BJ (cell line): ENCODE measurements around the gene TRIM71. TPM values are rescaled to one million over a fixed set of nuclear protein-coding genes. Genes with fewer than 3 reads are reported as not detected.

ENCODE experiments used
- CTCF ChIA-PET: fragments of 350-600 bp; formaldehyde crosslinking; extraction: SDS; loops from one replicate; lab custom pipeline; 2021; ENCODE audit warnings: antibody characterized with exemption, inconsistent platforms; lab: Yijun Ruan, JAX
- POLR2A ChIA-PET: fragments of 300-600 bp; sonication (Branson Sonifier 250); formaldehyde crosslinking; extraction: SDS; loops from one replicate; lab custom pipeline; 2021; ENCODE audit warnings: antibody characterized with exemption; lab: Charles Lee
- DNase-seq: peaks from one replicate; pipeline ENCODE4 v3.0.0-alpha.2; 2011; ENCODE audit warnings: low read depth
- H3K27me3 ChIP-seq: 2 replicates; pipeline ENCODE4 v1.6.0; 2011; ENCODE audit warnings: low read length; ENCODE audit not compliant: control insufficient read depth, insufficient read depth
- H3K36me3 ChIP-seq: 2 replicates; pipeline ENCODE4 v1.5.1; 2011; ENCODE audit warnings: low read length; ENCODE audit not compliant: control insufficient read depth, insufficient read depth
- H3K4me3 ChIP-seq: 2 replicates; pipeline ENCODE4 v1.5.1; 2011; ENCODE audit warnings: low read depth, mild to moderate bottlenecking, control low read depth, low read length
- CTCF ChIP-seq: IDR thresholded peaks from 2 replicates; pipeline ENCODE4 v1.5.1; 2011; ENCODE audit warnings: low read depth, mild to moderate bottlenecking, control low read depth, inconsistent platforms, low read length, moderate library complexity; ENCODE audit not compliant: insufficient read depth
- polyA minus RNA-seq: library from RNA; depleted of rRNA, polyadenylated mRNA; stranded (reverse); fragments of >200 nt; gene quantifications from 2 replicates; pipeline ENCODE4 v1.2.3, GENCODE V29; 2011; rRNA and poly(A)+ RNA removed
- polyA plus RNA-seq: library from polyadenylated mRNA; depleted of rRNA; stranded (reverse); fragments of >200 nt; gene quantifications from 2 replicates; pipeline ENCODE4 v1.2.3, GENCODE V29; 2011; rRNA removed

The TRIM71 gene
- not detected in 2 replicates for polyA plus RNA-seq
- not detected in 2 replicates for polyA minus RNA-seq

GRCh38 chr3:32817558-32818228, at the start of gene TRIM71:
Gene TRIM71, plus strand, starts transcription at chr3:32817997. Its CDS starts 84 bp downstream, at chr3:32818081.
- H3K27me3 ChIP-seq: peaks cover 50% of the 10 kb centered on the region
- no peak for DNase-seq
- no peak for TF ChIP-seq CTCF
- no peaks in the 10 kb centered on the region for H3K36me3 ChIP-seq
- POLR2A ChIA-PET: no interaction called here
- CTCF ChIA-PET: interaction anchor here (0.9 kb wide), 1 partner anchor 84 kb away, joined by 3 read pairs; no protein-coding TSS in a partner anchor
- peak within 1 kb of the TSS; percentile 7; the same call in 1 of the 2 replicates for H3K4me3 ChIP-seq

GRCh38 chr3:32778389-32778788, 39.4 kb upstream of the TRIM71 start:
- no peak for TF ChIP-seq CTCF
- CTCF ChIA-PET: interaction anchor here (0.9 to 1.3 kb wide), 2 partner anchors 9 to 11 kb away, joined by 4 read pairs; no protein-coding TSS in a partner anchor
- POLR2A ChIA-PET: no interaction called here
- Histone ChIP-seq H3K27me3 (no peaks in the 10 kb centered on the region), H3K4me3 (no peak overlapping the region), H3K36me3 (no peaks in the 10 kb centered on the region)
- no peak for DNase-seq

- H3K27me3 ChIP-seq: no peaks in the 10 kb centered on the region
- no peak for TF ChIP-seq CTCF
- POLR2A ChIA-PET: no interaction called here
- H3K36me3 ChIP-seq: no peaks in the 10 kb centered on the region
- no peak for DNase-seq
- H3K4me3 ChIP-seq: no peak overlapping the region
- CTCF ChIA-PET: interaction anchor here (0.7 to 2.3 kb wide), 9 partner anchors 7 to 153 kb away, joined by 3 to 11 read pairs (median 3); no protein-coding TSS in a partner anchor
Observed at GRCh38 chr3:32780071-32780734, 37.6 kb upstream of the TRIM71 start.

- Histone ChIP-seq H3K27me3 (no peaks in the 10 kb centered on the region), H3K4me3 (peak overlapping the region; percentile 42), H3K36me3 (no peaks in the 10 kb centered on the region)
- ChIA-PET CTCF (interaction anchor here (0.9 to 2.3 kb wide), 7 partner anchors 8 to 150 kb away, joined by 3 to 11 read pairs (median 3); no protein-coding TSS in a partner anchor), POLR2A (interaction anchor here (0.9 kb wide), 1 partner anchor 157 kb away, joined by 3 read pairs; no protein-coding TSS in a partner anchor)
- no peak for TF ChIP-seq CTCF
- no peak for DNase-seq
Observed at GRCh38 chr3:32780735-32781210, 37.0 kb upstream of the TRIM71 start.
